Prostate gland (tissue), 2 donors: Measurements from ENCODE around the gene BMERB1.

Experiments used
- CTCF ChIP-seq, 4 experiments: fragments of 200-600 bp in 2 of 4; fragments of 450-650 bp in 2 of 4; sonication (generic) in 2 of 4; IDR thresholded peaks; 1 replicate in 3 of 4; 2 replicates in 1 of 4; pipeline ENCODE4 v1.5.1; 2016 to 2019; ENCODE audit warnings: antibody characterized with exemption in 4 of 4, mild to moderate bottlenecking in 2 of 4, moderate library complexity in 2 of 4
- POLR2A ChIP-seq: fragments of 450-650 bp; IDR thresholded peaks from one replicate; pipeline ENCODE4 v1.6.1; 2016; ENCODE audit warnings: antibody characterized with exemption, mild to moderate bottlenecking
- POLR2AphosphoS5 ChIP-seq: sonication (generic); formaldehyde crosslinking; IDR thresholded peaks from one replicate; pipeline ENCODE4 v1.6.1; 2017; ENCODE audit warnings: antibody characterized with exemption

GRCh38 chr16:15636392-15636873 is 202.0 kb downstream of the BMERB1 start:
- no peak for TF ChIP-seq CTCF (IDR thresholded peaks at IDR 0.05)
- no peak for TF ChIP-seq POLR2AphosphoS5
- TF ChIP-seq POLR2A: no peak
